ENCODE results near the gene KATNB1. TPM values are rescaled to one million over a fixed set of nuclear protein-coding genes. Genes with fewer than 3 reads are reported as not detected.

Gene KATNB1
- total RNA-seq, 2 experiments from 2014 or later: 21.0 to 22.3 TPM

DNA sequence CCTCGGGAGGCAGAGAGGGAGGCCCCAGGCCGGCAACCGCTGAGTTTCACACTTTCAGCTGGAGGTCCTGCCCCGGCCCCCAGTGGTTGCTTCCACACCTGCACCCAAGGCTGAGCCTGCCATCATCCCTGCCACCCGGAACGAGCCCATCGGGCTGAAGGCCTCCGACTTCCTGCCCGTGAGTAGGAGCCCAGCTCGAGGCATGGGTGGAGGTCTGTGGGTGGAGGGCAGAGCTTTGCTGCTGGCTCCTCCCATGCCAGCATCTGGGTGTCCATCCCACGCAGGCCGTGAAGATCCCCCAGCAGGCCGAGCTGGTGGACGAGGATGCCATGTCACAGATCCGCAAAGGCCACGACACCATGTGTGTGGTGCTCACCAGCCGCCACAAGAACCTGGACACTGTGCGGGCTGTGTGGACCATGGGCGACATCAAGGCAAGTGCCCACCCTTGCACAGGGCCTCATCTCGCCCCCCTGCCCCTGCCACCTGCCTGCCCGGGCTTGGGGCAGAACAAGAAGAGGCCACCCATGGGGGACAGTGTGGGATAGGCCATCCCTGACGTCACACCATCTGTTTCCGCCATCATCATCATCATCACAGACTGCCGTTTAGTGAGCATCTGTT is 19.6 kb downstream of the KATNB1 start:
- H3K27me3 ChIP-seq (ENCODE audit: control insufficient read depth in 1 of 2, insufficient read depth in 2 of 2, low read length in 2 of 2): no peaks in the 10 kb centered on the region
- Mint-ChIP-seq H3K36me3 (ENCODE audit: low read depth) (peaks cover 11% of the 10 kb centered on the region), H3K4me1 (ENCODE audit: low read depth) (no peaks in the 10 kb centered on the region), H3K27me3 (no peaks in the 10 kb centered on the region), H3K9me3 (no peaks in the 10 kb centered on the region), H3K27ac (no peak overlapping the region), H3K4me3 (no peak overlapping the region)
- CTCF ChIA-PET: no interaction called here
- POLR2A ChIA-PET: no interaction called here
- H3K9me3 ChIP-seq (ENCODE audit: control insufficient read depth in 1 of 2, insufficient read depth in 1 of 2, low read length in 2 of 2): no peaks in the 10 kb centered on the region
- TF ChIP-seq, protein P1, sequence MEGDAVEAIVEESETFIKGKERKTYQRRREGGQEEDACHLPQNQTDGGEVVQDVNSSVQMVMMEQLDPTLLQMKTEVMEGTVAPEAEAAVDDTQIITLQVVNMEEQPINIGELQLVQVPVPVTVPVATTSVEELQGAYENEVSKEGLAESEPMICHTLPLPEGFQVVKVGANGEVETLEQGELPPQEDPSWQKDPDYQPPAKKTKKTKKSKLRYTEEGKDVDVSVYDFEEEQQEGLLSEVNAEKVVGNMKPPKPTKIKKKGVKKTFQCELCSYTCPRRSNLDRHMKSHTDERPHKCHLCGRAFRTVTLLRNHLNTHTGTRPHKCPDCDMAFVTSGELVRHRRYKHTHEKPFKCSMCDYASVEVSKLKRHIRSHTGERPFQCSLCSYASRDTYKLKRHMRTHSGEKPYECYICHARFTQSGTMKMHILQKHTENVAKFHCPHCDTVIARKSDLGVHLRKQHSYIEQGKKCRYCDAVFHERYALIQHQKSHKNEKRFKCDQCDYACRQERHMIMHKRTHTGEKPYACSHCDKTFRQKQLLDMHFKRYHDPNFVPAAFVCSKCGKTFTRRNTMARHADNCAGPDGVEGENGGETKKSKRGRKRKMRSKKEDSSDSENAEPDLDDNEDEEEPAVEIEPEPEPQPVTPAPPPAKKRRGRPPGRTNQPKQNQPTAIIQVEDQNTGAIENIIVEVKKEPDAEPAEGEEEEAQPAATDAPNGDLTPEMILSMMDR (IDR thresholded peaks at IDR 0.05): no peak
- intact Hi-C loops (cut with DNase I, micrococcal nuclease): loop anchor here (5.0 to 10.0 kb wide), 3 partner anchors 110 to 732 kb away; no protein-coding TSS in a partner anchor
- H3K4me3 ChIP-seq (ENCODE audit: low read length): no peak overlapping the region
- ATAC-seq (ENCODE audit: poor library complexity) (no peak), DNase-seq (no peak)
- H3K36me3 ChIP-seq (ENCODE audit: insufficient read depth, low read length): peaks cover 9% of the 10 kb centered on the region
- no peak overlapping the region for H3K27ac ChIP-seq (ENCODE audit: low read depth in 1 of 2, low read length in 2 of 2)
- H3K4me1 ChIP-seq (ENCODE audit: insufficient read depth, low read length): peaks cover 15% of the 10 kb centered on the region

- H3K9me3 ChIP-seq (ENCODE audit: control insufficient read depth in 1 of 2, insufficient read depth in 1 of 2, low read length in 2 of 2): no peaks in the 10 kb centered on the region
- Mint-ChIP-seq H3K27me3 (no peaks in the 10 kb centered on the region), H3K27ac (no peak overlapping the region), H3K9me3 (no peaks in the 10 kb centered on the region), H3K4me1 (ENCODE audit: low read depth) (no peaks in the 10 kb centered on the region), H3K4me3 (no peak overlapping the region), H3K36me3 (ENCODE audit: low read depth) (peaks cover 11% of the 10 kb centered on the region)
- H3K27me3 ChIP-seq (ENCODE audit: control insufficient read depth in 1 of 2, insufficient read depth in 2 of 2, low read length in 2 of 2): no peaks in the 10 kb centered on the region
- H3K36me3 ChIP-seq (ENCODE audit: insufficient read depth, low read length): peaks cover 9% of the 10 kb centered on the region
- ChIA-PET POLR2A (no interaction called here), CTCF (interaction anchor here (1.1 kb wide), 1 partner anchor 10 kb away, joined by 3 read pairs; no protein-coding TSS in a partner anchor)
- DNase-seq: no peak
- TF ChIP-seq, protein P1 (IDR thresholded peaks at IDR 0.05): no peak
- no peak overlapping the region for H3K4me3 ChIP-seq (ENCODE audit: low read length)
- intact Hi-C loops (cut with DNase I, micrococcal nuclease): loop anchor here (2.0 to 10.0 kb wide), 4 partner anchors 109 to 731 kb away; no protein-coding TSS in a partner anchor
- H3K27ac ChIP-seq (ENCODE audit: low read depth in 1 of 2, low read length in 2 of 2): no peak overlapping the region
- no peak for ATAC-seq (ENCODE audit: poor library complexity)
- peaks cover 15% of the 10 kb centered on the region for H3K4me1 ChIP-seq (ENCODE audit: insufficient read depth, low read length)
Observed at GRCh38 chr16:57755726-57756423, 20.3 kb downstream of the KATNB1 start.

DNA sequence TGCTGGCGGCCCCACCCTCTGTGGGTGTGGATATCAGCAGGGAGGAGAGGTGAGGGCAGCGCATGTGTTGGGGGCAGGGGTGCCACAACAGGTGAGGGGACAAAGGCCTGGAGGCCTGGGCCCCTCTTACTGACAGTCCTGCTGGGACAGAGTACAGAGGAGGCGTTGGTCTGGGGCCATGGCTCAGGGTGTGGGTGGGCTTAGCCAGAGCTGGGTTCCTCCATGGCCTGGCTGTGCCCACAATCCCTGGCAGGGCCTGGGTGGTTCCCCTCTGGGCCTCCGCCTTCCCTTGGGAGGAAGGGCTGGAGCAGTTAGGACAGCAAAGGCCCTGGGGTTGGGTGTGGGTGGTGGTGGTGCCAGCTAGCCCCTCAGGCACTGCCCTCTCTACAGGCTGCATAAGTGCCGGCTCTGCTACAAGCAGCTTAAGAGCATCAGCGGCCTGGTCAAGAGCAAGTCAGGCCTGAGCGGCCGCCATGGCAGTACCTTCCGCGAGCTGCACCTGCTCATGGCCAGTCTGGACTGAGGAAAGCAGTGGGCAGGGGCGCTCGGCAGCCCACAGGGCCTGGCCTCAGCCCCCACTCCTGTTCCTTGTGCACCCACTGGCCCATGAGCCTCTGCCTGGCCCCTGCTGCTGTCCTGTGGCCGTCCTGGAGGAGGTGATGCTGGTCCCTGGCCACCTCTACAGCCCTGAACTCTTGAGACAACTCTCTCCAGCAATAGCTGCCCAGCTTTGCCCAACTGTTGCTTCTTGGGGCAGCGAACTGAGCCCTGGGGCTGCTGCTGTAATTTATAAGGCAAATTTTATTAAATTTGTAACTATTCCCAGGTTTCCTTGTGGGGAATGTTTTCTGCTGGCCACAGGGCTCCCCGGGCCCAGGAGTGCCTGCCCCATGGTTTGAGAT is 21.1 kb downstream of the KATNB1 start:
- DNase-seq (no peak), ATAC-seq (ENCODE audit: poor library complexity) (no peak)
- H3K9me3 ChIP-seq (ENCODE audit: control insufficient read depth in 1 of 2, insufficient read depth in 1 of 2, low read length in 2 of 2): no peaks in the 10 kb centered on the region
- peaks cover 9% of the 10 kb centered on the region for H3K36me3 ChIP-seq (ENCODE audit: insufficient read depth, low read length)
- no peak overlapping the region for H3K4me3 Mint-ChIP-seq
- H3K4me3 ChIP-seq (ENCODE audit: low read length): no peak overlapping the region
- ChIA-PET POLR2A (interaction anchor here (0.6 kb wide), 1 partner anchor 11 kb away, joined by 3 read pairs; no protein-coding TSS in a partner anchor), CTCF (interaction anchor here (1.1 to 1.3 kb wide), 2 partner anchors 11 to 38 kb away, joined by 3 read pairs; no protein-coding TSS in a partner anchor)
- H3K9me3 Mint-ChIP-seq: no peaks in the 10 kb centered on the region
- no peaks in the 10 kb centered on the region for H3K27me3 Mint-ChIP-seq
- no peak overlapping the region for H3K27ac Mint-ChIP-seq
- H3K36me3 Mint-ChIP-seq (ENCODE audit: low read depth): peaks cover 10% of the 10 kb centered on the region
- TF ChIP-seq, protein P1 (IDR thresholded peaks at IDR 0.05): no peak
- peaks cover 15% of the 10 kb centered on the region for H3K4me1 ChIP-seq (ENCODE audit: insufficient read depth, low read length)
- H3K27ac ChIP-seq (ENCODE audit: low read depth in 1 of 2, low read length in 2 of 2): no peak overlapping the region
- no peaks in the 10 kb centered on the region for H3K4me1 Mint-ChIP-seq (ENCODE audit: low read depth)
- intact Hi-C loops (cut with DNase I, micrococcal nuclease): loop anchor here (2.0 to 10.0 kb wide), 4 partner anchors 108 to 731 kb away; no protein-coding TSS in a partner anchor
- no peaks in the 10 kb centered on the region for H3K27me3 ChIP-seq (ENCODE audit: control insufficient read depth in 1 of 2, insufficient read depth in 2 of 2, low read length in 2 of 2)

All from CD4-positive, alpha-beta T cell (primary cell).